Panc1 (cell line): ENCODE results near the gene FANCB. TPM values are rescaled to one million over a fixed set of nuclear protein-coding genes. Genes with fewer than 3 reads are reported as not detected.

Experiments
- ATAC-seq: fragments of 200-7000 bp; cut with Tn5 transposase; 2 replicates; pipeline ENCODE4 v1.9.1; 2020; ENCODE audit warnings: mild to moderate bottlenecking, moderate library complexity
- BruUV-seq: library from RNA; stranded (reverse); fragments of 400-500 nt; replicated peaks from 2 replicates; lab custom pipeline; 2021; lab: Mats Ljungman, UMichigan
- CTCF ChIA-PET: fragments of 300-600 bp; sonication (Branson Sonifier 250); formaldehyde crosslinking; loops from one replicate; lab custom pipeline; 2022; ENCODE audit warnings: antibody characterized with exemption; lab: Charles Lee
- POLR2A ChIA-PET: fragments of 300-600 bp; sonication (Branson Sonifier 250); formaldehyde crosslinking; loops from one replicate; lab custom pipeline; 2022; ENCODE audit warnings: antibody characterized with exemption; lab: Charles Lee
- DNase-seq: peaks from one replicate; pipeline ENCODE4 v3.0.0-alpha.2; 2010; ENCODE audit warnings: low read depth, low spot score
- H3K27ac ChIP-seq: 2 replicates; pipeline ENCODE4 v1.5.1; 2011; ENCODE audit warnings: mild to moderate bottlenecking, low read length, inconsistent platforms
- H3K27me3 ChIP-seq: fragments of 200-500 bp; sonication (Bioruptor generic); 2 replicates; pipeline ENCODE4 v1.6.0; 2014; ENCODE audit warnings: low read length, inconsistent platforms; ENCODE audit not compliant: control insufficient read depth, insufficient read depth
- H3K36me3 ChIP-seq: fragments of 200-500 bp; sonication (Bioruptor generic); 2 replicates; pipeline ENCODE4 v1.5.1; 2014; ENCODE audit warnings: inconsistent platforms, mild to moderate bottlenecking, low read length, moderate library complexity; ENCODE audit not compliant: control insufficient read depth, insufficient read depth
- H3K4me1 ChIP-seq: 2 replicates; pipeline ENCODE4 v1.5.1; 2011; ENCODE audit warnings: inconsistent platforms, mild to moderate bottlenecking, low read length, moderate library complexity; ENCODE audit not compliant: control insufficient read depth, insufficient read depth
- H3K4me3 ChIP-seq, 2 experiments: 2 replicates each; pipeline ENCODE4 v1.5.1; 2011 to 2012; ENCODE audit warnings: low read depth in 2 of 2, low read length in 2 of 2, mild to moderate bottlenecking in 2 of 2, inconsistent platforms in 1 of 2, moderate library complexity in 1 of 2
- H3K9me3 ChIP-seq: fragments of 200-500 bp; sonication (Bioruptor generic); 2 replicates; pipeline ENCODE4 v1.5.1; 2014; ENCODE audit warnings: low read depth, mild to moderate bottlenecking, inconsistent platforms, low read length, moderate library complexity; ENCODE audit not compliant: control insufficient read depth, insufficient read depth
- POLR2AphosphoS5 ChIP-seq: IDR thresholded peaks from 2 replicates; pipeline ENCODE4 v1.6.1; 2012; ENCODE audit warnings: mild to moderate bottlenecking, low read depth, low read length, moderate library complexity
- SIN3A ChIP-seq: IDR thresholded peaks from 2 replicates; pipeline ENCODE4 v1.6.1; 2012; ENCODE audit warnings: low read depth, mild to moderate bottlenecking, low read length, moderate library complexity, borderline replicate concordance; ENCODE audit not compliant: insufficient read depth
- TCF7L2 ChIP-seq: IDR thresholded peaks from 2 replicates; pipeline ENCODE4 v1.6.1; 2011; ENCODE audit warnings: mild to moderate bottlenecking, low read depth, low read length, inconsistent platforms
- in situ Hi-C: cut with HindIII; loops from 2 replicates; pipeline ENCODE4 v1.10.0; 2016; ENCODE audit warnings: low sequenced_read_pairs, low pct_unique_long_range_greater_than_20kb
- intact Hi-C: fragments of 100-400 bp; cut with micrococcal nuclease; formaldehyde crosslinking; loops from one replicate; pipeline ENCODE4 v1.10.0; 2022; ENCODE audit not compliant: unreplicated experiment
- total RNA-seq: library from RNA; stranded (reverse); gene quantifications from one replicate; pipeline ENCODE4 v1.2.1, GENCODE V29; 2021; ENCODE audit not compliant: unreplicated experiment
- TF ChIP-seq, protein P1 (sequence below): fragments of 450-650 bp; IDR thresholded peaks from 2 replicates; pipeline ENCODE4 v1.5.1; 2017; ENCODE audit warnings: mild to moderate bottlenecking
- TF ChIP-seq, protein P2 (sequence below), 2 experiments: IDR thresholded peaks; 2 replicates each; pipeline ENCODE4 v1.6.1; 2011 to 2012; ENCODE audit warnings: low read depth in 2 of 2, control low read depth in 1 of 2, low read length in 1 of 2, mild to moderate bottlenecking in 1 of 2, moderate library complexity in 1 of 2; ENCODE audit not compliant: insufficient read depth in 1 of 2

Gene FANCB
- total RNA-seq, 1 experiment from 2014 or later = 4.8 TPM

DNA sequence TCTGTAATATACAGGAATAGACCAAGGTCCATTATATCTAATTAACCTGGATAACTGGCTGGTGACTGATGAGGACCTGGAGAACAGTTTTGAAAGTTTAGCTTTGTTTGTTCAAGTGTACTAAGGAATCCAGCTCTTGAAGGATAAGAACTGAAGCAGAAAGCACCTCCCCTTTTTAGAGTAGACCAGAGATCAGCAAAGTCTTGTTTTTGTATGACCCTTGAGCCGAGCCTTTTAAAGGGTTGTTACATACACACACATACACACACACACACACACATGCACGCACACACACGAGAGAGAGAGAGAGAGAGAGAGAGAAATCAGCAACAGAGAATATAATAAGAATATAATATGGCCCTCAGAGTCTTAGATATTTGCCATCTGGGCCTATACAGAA, 13.4 kb upstream of the FANCB start:
- Histone ChIP-seq H3K36me3 (no peaks in the 10 kb centered on the region), H3K4me3 (no peak overlapping the region), H3K27ac (no peak overlapping the region), H3K9me3 (no peaks in the 10 kb centered on the region), H3K4me1 (no peaks in the 10 kb centered on the region), H3K27me3 (no peaks in the 10 kb centered on the region)
- intact Hi-C loops (no loop called here), in situ Hi-C loops (no loop called here)
- ChIA-PET POLR2A (no interaction called here), CTCF (no interaction called here)
- no TSS peak for BruUV-seq
- ATAC-seq (no peak), DNase-seq (no peak)
- TF ChIP-seq, protein P1, sequence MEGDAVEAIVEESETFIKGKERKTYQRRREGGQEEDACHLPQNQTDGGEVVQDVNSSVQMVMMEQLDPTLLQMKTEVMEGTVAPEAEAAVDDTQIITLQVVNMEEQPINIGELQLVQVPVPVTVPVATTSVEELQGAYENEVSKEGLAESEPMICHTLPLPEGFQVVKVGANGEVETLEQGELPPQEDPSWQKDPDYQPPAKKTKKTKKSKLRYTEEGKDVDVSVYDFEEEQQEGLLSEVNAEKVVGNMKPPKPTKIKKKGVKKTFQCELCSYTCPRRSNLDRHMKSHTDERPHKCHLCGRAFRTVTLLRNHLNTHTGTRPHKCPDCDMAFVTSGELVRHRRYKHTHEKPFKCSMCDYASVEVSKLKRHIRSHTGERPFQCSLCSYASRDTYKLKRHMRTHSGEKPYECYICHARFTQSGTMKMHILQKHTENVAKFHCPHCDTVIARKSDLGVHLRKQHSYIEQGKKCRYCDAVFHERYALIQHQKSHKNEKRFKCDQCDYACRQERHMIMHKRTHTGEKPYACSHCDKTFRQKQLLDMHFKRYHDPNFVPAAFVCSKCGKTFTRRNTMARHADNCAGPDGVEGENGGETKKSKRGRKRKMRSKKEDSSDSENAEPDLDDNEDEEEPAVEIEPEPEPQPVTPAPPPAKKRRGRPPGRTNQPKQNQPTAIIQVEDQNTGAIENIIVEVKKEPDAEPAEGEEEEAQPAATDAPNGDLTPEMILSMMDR = no peak
- TF ChIP-seq POLR2AphosphoS5 = no peak
- TF ChIP-seq, protein P2, sequence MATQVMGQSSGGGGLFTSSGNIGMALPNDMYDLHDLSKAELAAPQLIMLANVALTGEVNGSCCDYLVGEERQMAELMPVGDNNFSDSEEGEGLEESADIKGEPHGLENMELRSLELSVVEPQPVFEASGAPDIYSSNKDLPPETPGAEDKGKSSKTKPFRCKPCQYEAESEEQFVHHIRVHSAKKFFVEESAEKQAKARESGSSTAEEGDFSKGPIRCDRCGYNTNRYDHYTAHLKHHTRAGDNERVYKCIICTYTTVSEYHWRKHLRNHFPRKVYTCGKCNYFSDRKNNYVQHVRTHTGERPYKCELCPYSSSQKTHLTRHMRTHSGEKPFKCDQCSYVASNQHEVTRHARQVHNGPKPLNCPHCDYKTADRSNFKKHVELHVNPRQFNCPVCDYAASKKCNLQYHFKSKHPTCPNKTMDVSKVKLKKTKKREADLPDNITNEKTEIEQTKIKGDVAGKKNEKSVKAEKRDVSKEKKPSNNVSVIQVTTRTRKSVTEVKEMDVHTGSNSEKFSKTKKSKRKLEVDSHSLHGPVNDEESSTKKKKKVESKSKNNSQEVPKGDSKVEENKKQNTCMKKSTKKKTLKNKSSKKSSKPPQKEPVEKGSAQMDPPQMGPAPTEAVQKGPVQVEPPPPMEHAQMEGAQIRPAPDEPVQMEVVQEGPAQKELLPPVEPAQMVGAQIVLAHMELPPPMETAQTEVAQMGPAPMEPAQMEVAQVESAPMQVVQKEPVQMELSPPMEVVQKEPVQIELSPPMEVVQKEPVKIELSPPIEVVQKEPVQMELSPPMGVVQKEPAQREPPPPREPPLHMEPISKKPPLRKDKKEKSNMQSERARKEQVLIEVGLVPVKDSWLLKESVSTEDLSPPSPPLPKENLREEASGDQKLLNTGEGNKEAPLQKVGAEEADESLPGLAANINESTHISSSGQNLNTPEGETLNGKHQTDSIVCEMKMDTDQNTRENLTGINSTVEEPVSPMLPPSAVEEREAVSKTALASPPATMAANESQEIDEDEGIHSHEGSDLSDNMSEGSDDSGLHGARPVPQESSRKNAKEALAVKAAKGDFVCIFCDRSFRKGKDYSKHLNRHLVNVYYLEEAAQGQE (IDR thresholded peaks at IDR 0.05; ENCODE audit: insufficient read depth in 1 of 2, low read depth in 2 of 2, low read length in 1 of 2) = no peak
- TF ChIP-seq SIN3A = no peak
- TF ChIP-seq TCF7L2 = no peak

DNA sequence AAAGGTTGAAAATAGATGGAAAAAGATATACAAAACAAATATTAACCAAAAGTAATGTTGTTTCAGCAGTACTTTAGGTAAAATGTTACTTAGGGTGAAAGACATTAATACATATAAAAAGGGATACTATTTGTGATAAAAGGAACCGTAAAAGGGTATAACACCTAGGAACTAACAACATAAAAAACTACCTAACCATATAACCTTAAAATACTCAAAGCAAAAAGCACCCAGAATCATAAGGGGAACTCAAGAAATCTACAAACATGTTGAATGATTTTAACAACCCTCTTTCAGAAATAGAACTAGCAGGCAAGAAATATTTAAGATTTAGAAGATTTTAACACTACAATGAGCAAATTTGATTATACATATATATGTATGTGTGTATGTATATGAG, 11.8 kb upstream of the FANCB start:
- no peaks in the 10 kb centered on the region for H3K27me3 ChIP-seq
- TF ChIP-seq, protein P2 (IDR thresholded peaks at IDR 0.05; ENCODE audit: insufficient read depth in 1 of 2, low read depth in 2 of 2, low read length in 1 of 2) = no peak
- TF ChIP-seq TCF7L2 (no peak), SIN3A (no peak), POLR2AphosphoS5 (no peak)
- TF ChIP-seq, protein P1 = no peak
- intact Hi-C loops = no loop called here
- no peak overlapping the region for H3K27ac ChIP-seq
- H3K4me3 ChIP-seq = no peak overlapping the region
- H3K9me3 ChIP-seq = no peaks in the 10 kb centered on the region
- DNase-seq (no peak), ATAC-seq (no peak)
- no TSS peak for BruUV-seq
- POLR2A ChIA-PET = no interaction called here
- CTCF ChIA-PET = no interaction called here
- H3K36me3 ChIP-seq = no peaks in the 10 kb centered on the region
- H3K4me1 ChIP-seq = no peaks in the 10 kb centered on the region
- in situ Hi-C loops = no loop called here
